Measurements from ENCODE around the gene ANKRD12. TPM values are rescaled to one million over a fixed set of nuclear protein-coding genes. Genes with fewer than 3 reads are reported as not detected.

ANKRD12 gene
- total RNA-seq, 1 experiment from 2014 or later, result 23.5 TPM

DNA sequence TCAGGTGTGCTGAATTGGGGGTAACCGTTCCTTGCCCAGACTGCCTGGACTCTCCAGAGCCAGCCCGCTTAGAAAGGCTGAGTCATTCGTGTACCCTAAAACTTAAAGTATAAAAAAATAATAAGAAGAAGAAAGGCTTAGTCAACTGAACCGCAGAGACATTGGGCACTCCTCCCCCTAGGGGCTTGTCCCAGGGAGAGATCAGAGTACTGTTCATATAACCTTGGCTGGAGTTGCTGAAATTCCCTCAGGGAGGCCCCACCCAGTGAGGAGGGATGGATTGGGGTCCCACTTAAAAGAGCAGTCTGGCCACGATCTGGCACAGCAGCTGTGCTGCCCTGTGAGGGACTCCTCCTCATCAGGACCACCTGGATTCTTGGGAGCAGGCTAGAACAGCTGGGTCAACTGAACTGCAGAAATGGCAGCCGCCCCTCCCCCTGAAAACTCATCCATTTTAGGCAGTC is 37.2 kb downstream of the ANKRD12 start:
- no peak overlapping the region for H3K9ac ChIP-seq (ENCODE audit: low read length)
- peaks cover 17% of the 10 kb centered on the region for H3K79me2 ChIP-seq (ENCODE audit: insufficient read depth, low read length)
- no peak for TF ChIP-seq SP1 (IDR thresholded peaks at IDR 0.05; ENCODE audit: low read depth)
- no peak for TF ChIP-seq FOSL1 (IDR thresholded peaks at IDR 0.05; ENCODE audit: low read depth)
- TF ChIP-seq ELF1 (IDR thresholded peaks at IDR 0.05; ENCODE audit: borderline replicate concordance, low read depth), result no peak
- TF ChIP-seq, protein P1, sequence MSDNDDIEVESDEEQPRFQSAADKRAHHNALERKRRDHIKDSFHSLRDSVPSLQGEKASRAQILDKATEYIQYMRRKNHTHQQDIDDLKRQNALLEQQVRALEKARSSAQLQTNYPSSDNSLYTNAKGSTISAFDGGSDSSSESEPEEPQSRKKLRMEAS (IDR thresholded peaks at IDR 0.05), result no peak
- TF ChIP-seq SRF (IDR thresholded peaks at IDR 0.05; ENCODE audit: low read depth), result no peak
- no peak for TF ChIP-seq JUND (IDR thresholded peaks at IDR 0.05)
- TF ChIP-seq CEBPB (IDR thresholded peaks at IDR 0.05; ENCODE audit: low read depth), result no peak
- no peak for TF ChIP-seq SIN3A (IDR thresholded peaks at IDR 0.05; ENCODE audit: low read depth)
- TF ChIP-seq, protein P2, sequence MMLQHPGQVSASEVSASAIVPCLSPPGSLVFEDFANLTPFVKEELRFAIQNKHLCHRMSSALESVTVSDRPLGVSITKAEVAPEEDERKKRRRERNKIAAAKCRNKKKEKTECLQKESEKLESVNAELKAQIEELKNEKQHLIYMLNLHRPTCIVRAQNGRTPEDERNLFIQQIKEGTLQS (IDR thresholded peaks at IDR 0.05), result no peak
- no peak for TF ChIP-seq POLR2A (IDR thresholded peaks at IDR 0.05; ENCODE audit: borderline replicate concordance, extremely low read depth, insufficient read depth, insufficient read length)
- no peak for TF ChIP-seq EZH2 (IDR thresholded peaks at IDR 0.05)
- TF ChIP-seq CBX3 (IDR thresholded peaks at IDR 0.05; ENCODE audit: low read depth), result no peak
- TF ChIP-seq EZH2phosphoT487 (IDR thresholded peaks at IDR 0.05; ENCODE audit: borderline replicate concordance), result no peak
- TF ChIP-seq, protein P3, sequence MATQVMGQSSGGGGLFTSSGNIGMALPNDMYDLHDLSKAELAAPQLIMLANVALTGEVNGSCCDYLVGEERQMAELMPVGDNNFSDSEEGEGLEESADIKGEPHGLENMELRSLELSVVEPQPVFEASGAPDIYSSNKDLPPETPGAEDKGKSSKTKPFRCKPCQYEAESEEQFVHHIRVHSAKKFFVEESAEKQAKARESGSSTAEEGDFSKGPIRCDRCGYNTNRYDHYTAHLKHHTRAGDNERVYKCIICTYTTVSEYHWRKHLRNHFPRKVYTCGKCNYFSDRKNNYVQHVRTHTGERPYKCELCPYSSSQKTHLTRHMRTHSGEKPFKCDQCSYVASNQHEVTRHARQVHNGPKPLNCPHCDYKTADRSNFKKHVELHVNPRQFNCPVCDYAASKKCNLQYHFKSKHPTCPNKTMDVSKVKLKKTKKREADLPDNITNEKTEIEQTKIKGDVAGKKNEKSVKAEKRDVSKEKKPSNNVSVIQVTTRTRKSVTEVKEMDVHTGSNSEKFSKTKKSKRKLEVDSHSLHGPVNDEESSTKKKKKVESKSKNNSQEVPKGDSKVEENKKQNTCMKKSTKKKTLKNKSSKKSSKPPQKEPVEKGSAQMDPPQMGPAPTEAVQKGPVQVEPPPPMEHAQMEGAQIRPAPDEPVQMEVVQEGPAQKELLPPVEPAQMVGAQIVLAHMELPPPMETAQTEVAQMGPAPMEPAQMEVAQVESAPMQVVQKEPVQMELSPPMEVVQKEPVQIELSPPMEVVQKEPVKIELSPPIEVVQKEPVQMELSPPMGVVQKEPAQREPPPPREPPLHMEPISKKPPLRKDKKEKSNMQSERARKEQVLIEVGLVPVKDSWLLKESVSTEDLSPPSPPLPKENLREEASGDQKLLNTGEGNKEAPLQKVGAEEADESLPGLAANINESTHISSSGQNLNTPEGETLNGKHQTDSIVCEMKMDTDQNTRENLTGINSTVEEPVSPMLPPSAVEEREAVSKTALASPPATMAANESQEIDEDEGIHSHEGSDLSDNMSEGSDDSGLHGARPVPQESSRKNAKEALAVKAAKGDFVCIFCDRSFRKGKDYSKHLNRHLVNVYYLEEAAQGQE (IDR thresholded peaks at IDR 0.05; ENCODE audit: low read depth), result no peak
- no peak for TF ChIP-seq RAD21 (IDR thresholded peaks at IDR 0.05; ENCODE audit: low read depth)
- TF ChIP-seq, protein P4, sequence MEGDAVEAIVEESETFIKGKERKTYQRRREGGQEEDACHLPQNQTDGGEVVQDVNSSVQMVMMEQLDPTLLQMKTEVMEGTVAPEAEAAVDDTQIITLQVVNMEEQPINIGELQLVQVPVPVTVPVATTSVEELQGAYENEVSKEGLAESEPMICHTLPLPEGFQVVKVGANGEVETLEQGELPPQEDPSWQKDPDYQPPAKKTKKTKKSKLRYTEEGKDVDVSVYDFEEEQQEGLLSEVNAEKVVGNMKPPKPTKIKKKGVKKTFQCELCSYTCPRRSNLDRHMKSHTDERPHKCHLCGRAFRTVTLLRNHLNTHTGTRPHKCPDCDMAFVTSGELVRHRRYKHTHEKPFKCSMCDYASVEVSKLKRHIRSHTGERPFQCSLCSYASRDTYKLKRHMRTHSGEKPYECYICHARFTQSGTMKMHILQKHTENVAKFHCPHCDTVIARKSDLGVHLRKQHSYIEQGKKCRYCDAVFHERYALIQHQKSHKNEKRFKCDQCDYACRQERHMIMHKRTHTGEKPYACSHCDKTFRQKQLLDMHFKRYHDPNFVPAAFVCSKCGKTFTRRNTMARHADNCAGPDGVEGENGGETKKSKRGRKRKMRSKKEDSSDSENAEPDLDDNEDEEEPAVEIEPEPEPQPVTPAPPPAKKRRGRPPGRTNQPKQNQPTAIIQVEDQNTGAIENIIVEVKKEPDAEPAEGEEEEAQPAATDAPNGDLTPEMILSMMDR (IDR thresholded peaks at IDR 0.05 in 2 of 3, conservative IDR thresholded peaks at IDR 0.05 in 1 of 3; ENCODE audit: borderline replicate concordance in 1 of 3, insufficient read depth in 1 of 3, low read depth in 2 of 3, low read length in 2 of 3), result no peak
- TF ChIP-seq YY1 (IDR thresholded peaks at IDR 0.05; ENCODE audit: extremely low read depth, insufficient replicate concordance, low read depth, low read length), result no peak
- TF ChIP-seq, protein P5, sequence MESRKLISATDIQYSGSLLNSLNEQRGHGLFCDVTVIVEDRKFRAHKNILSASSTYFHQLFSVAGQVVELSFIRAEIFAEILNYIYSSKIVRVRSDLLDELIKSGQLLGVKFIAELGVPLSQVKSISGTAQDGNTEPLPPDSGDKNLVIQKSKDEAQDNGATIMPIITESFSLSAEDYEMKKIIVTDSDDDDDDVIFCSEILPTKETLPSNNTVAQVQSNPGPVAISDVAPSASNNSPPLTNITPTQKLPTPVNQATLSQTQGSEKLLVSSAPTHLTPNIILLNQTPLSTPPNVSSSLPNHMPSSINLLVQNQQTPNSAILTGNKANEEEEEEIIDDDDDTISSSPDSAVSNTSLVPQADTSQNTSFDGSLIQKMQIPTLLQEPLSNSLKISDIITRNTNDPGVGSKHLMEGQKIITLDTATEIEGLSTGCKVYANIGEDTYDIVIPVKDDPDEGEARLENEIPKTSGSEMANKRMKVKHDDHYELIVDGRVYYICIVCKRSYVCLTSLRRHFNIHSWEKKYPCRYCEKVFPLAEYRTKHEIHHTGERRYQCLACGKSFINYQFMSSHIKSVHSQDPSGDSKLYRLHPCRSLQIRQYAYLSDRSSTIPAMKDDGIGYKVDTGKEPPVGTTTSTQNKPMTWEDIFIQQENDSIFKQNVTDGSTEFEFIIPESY (IDR thresholded peaks at IDR 0.05; ENCODE audit: extremely low read depth, insufficient replicate concordance, low read length), result no peak
- TF ChIP-seq EGR1 (IDR thresholded peaks at IDR 0.05; ENCODE audit: low read depth), result no peak
- RAD21 ChIA-PET (ENCODE audit: low non-redundant PET in 1 of 2, low total read pairs in 2 of 2, uncharacterized antibody in 2 of 2, unreplicated experiment in 2 of 2), result no interaction called here
- intact Hi-C loops (cut with micrococcal nuclease), result no loop called here
- CTCF ChIA-PET, result no interaction called here
- H4K20me1 ChIP-seq (ENCODE audit: insufficient read depth), result no peaks in the 10 kb centered on the region
- POLR2A ChIA-PET, result no interaction called here
- no peaks in the 10 kb centered on the region for H3K36me3 ChIP-seq (ENCODE audit: control insufficient read depth in 1 of 2, insufficient read depth in 2 of 2, low read length in 2 of 2)
- no peaks in the 10 kb centered on the region for H3K9me2 ChIP-seq (ENCODE audit: insufficient read depth)
- no peak overlapping the region for H3K4me3 ChIP-seq (replicated peaks in 1 of 2; ENCODE audit: low read depth in 1 of 2, low read length in 2 of 2)
- no peaks in the 10 kb centered on the region for H3K4me1 ChIP-seq (ENCODE audit: control insufficient read depth in 1 of 2, insufficient read depth in 2 of 2, low read length in 2 of 2)
- H3K4me2 ChIP-seq (ENCODE audit: low read length), result no peak overlapping the region
- ATAC-seq (no peak), DNase-seq (ENCODE audit: low read depth, low spot score) (no peak)
- no peaks in the 10 kb centered on the region for H3K27me3 ChIP-seq (ENCODE audit: insufficient read depth, low read length)
- BruUV-seq (replicated peaks), result no TSS peak
- no peaks in the 10 kb centered on the region for H3K9me3 ChIP-seq (ENCODE audit: control insufficient read depth in 1 of 2, insufficient read depth in 1 of 2, low read depth in 1 of 2, low read length in 2 of 2)
- H2AFZ ChIP-seq (ENCODE audit: low read depth, low read length, poor library complexity, severe bottlenecking), result no peak overlapping the region
- no peak overlapping the region for H3K27ac ChIP-seq (ENCODE audit: low read depth, low read length)
